ENCODE measurements around the gene FAM53A.
"Not testable (repeated sequence)": the region's sequence is repeated elsewhere in the genome, so short reads cannot be mapped to it uniquely, and the experiment has no call there.

The FAM53A gene

DNA sequence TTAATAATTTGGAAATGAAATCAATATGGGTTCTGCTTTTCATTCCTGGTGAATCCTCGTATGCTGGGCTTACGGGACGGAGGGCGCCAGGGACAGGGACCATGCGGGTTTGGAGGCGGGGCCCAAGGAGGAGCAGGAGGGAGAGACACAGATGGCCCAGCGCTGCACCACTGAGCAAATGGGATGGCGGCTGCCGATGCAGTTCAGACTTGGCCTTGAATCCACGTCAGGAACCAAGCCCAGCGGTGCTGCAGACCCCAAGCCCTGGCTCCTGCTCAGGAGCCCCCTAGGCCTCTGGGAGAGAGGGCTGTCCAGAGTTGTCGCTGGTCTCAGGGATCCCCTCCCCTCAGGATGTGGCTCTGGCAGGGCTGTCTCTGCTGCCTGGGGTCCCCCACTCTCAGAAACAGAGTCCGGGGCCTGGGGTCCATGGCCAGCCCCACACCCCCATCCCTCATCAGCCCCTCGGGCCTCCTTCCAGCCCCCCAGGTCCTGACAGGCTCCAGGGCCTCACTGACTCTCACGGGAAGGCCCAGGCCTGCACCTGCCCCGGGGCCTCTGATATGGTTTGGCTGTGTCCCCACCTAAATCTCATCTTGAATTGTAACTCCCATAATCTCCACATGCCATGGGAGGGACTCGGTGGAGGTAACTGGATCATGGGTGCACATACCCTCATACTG is 75.2 kb downstream of the FAM53A start:
- TF ChIP-seq, protein P1, sequence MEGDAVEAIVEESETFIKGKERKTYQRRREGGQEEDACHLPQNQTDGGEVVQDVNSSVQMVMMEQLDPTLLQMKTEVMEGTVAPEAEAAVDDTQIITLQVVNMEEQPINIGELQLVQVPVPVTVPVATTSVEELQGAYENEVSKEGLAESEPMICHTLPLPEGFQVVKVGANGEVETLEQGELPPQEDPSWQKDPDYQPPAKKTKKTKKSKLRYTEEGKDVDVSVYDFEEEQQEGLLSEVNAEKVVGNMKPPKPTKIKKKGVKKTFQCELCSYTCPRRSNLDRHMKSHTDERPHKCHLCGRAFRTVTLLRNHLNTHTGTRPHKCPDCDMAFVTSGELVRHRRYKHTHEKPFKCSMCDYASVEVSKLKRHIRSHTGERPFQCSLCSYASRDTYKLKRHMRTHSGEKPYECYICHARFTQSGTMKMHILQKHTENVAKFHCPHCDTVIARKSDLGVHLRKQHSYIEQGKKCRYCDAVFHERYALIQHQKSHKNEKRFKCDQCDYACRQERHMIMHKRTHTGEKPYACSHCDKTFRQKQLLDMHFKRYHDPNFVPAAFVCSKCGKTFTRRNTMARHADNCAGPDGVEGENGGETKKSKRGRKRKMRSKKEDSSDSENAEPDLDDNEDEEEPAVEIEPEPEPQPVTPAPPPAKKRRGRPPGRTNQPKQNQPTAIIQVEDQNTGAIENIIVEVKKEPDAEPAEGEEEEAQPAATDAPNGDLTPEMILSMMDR (IDR thresholded peaks at IDR 0.05; ENCODE audit: borderline replicate concordance, insufficient read depth, low read depth, low read length): no peak
- H3K4me3 ChIP-seq (ENCODE audit: low read depth, low read length): no peak overlapping the region

DNA sequence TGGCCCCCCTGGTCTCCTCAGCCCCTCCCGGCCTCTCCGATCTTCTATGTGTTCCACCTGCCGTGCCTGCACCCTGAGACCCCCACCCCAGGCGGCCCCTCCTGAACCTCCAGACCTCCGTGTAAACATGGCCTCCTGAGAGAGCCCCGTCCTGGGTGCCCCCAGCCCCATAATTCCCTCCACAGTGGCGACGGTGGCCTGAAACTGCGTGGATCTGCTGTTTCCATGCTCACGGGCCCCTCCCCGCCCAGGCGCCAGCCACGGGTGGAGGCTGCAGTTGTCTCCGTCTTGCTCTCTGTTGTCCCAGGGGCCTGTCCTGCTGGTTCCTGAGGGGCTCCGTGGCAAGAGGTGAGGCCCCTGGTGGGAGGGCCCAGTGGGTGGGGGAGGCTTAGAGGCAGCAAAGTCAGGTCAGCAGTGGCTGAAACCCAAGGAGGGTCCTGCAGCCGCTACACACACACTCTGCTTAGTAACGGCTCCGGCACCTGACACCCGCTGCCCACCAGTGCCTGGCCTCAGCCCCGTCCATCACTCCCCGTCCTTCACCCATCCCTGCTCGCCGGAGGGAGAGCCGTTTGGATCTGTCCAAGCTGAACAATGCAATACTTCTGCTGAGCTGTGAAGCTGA is 75.8 kb downstream of the FAM53A start:
- H3K4me3 ChIP-seq (ENCODE audit: low read depth, low read length): no peak overlapping the region
- TF ChIP-seq, protein P1 (IDR thresholded peaks at IDR 0.05; ENCODE audit: borderline replicate concordance, insufficient read depth, low read depth, low read length): no peak

DNA sequence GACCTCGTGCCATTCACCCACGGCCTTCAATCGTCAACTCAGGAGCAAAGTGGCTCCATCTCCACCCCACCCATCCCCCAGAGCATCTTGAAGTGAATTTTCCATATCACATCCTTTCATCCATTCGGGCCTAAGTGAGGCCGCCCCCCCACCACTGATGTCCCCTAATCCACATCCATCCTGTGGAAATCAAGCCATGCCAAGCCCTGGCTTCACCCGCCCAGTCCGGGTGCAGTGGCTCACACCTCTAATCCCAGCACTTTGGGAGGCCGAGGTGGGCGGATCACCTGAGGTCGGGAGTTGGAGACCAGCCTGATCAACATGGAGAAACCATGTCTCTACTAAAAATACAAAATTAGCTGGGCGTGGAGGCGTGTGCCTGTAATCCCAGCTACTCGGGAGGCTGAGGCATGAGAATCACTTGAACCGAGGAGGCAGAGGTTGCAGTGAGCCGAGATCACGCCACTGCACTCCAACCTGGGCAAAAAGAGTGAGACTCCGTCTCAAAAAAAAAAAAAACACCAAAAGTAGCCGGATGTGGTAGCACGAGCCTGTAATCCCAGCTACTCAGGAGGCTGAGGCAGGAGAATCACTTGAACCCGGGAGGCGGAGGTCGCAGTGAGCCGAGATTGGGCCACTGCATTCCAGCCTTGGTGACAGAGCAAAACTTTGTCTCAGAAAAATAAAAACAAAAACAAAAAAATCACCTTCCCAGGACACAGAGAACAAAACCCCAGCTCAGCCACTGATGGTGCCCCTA is 76.5 kb downstream of the FAM53A start:
- H3K4me3 ChIP-seq (ENCODE audit: low read depth, low read length): not testable (repeated sequence)

DNA sequence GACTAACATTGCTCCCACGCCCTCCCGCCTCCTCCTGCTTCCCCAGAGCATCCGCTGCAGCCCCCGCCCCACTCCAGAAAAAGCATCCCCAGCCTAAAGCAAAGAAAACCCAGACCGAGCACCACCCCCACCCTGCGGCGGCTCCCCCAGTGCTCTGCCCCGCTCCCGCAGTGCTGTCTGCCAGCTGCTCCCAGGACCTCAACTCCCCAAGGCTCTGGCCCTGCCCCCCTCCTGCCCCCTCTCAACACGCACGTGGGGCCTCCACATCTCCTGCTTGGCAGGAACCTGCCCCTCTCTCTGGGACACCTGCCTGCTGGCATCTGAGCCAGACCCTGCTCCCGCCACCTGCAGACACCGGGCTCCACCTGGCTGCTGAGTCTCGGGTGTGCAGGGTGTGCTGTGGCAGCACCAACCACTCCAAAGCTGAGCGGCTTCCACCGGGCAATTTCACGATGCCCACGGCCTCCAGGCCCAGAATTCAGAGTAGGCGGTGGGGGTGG is 79.4 kb downstream of the FAM53A start:
- H3K4me3 ChIP-seq (ENCODE audit: low read depth, low read length): no peak overlapping the region
- TF ChIP-seq, protein P1 (IDR thresholded peaks at IDR 0.05; ENCODE audit: borderline replicate concordance, insufficient read depth, low read depth, low read length): 0 out of 2 replicates have a peak, but pooled peaks have one; percentile 15

DNA sequence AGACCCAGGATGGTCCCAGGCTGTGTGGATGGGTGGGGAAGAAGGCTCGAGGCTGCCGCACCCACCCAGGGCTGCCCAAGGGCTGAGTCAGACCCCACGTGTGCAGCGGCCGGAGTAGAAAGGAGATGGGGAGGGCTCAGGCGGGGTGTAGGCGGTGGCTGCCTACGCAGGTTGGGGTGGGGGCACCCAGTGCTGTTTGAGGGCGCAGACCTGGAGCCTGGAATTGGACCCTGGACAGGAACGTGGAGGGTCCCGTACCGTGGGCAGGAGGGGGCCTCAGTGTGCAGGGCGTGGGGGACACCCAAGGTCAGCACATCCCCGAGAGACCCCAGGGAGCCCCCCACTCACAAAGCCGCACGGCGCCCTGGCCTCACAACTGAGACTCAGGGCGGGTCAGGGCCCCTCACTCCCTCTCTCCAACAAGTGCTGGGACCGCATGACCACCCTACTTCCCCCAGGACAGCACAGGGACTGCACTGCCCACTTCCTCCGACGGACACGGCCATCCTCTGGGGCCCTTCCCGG is 79.9 kb downstream of the FAM53A start:
- H3K4me3 ChIP-seq (ENCODE audit: low read depth, low read length): no peak overlapping the region
- TF ChIP-seq, protein P1 (IDR thresholded peaks at IDR 0.05; ENCODE audit: borderline replicate concordance, insufficient read depth, low read depth, low read length): no peak

DNA sequence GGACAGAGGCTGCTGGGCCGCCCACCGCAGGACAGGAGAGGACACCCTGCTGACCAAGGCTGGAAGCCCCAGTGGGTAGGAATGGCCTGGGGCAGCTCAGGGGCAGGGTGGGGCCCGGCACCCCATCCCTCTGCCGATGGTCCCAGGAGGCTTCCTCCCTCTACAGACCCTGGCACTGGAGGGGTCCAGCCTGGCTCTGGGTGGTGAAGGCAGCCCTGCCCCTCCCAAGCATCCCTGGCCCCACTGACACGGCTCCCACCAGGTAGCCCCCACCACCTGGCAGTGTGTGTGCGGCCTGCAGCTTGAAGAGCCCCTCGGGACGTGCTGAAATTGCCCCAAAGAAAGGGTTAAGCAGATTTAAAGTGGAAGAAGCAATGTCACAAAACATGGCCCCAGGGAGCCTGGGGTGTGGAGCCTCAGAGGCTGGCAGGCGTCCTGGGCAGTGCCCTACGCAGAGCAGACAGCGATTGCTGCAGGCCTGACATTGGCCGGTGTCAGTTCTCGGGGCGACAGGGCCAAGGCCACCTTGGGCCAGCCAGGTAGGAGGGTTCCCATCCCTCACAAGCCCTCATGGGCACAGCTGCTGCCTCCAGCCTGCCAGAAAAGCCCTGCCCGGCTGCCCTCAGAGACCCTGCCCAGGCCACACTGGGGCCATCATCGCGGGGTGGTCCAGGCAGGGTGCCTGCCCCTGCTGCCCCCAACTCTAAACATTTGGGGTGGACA is 80.5 kb downstream of the FAM53A start:
- no peak overlapping the region for H3K4me3 ChIP-seq (ENCODE audit: low read depth, low read length)
- TF ChIP-seq, protein P1 (IDR thresholded peaks at IDR 0.05; ENCODE audit: borderline replicate concordance, insufficient read depth, low read depth, low read length): no peak

Measured in GM12875 (cell line).